ENCODE data around the gene ZNF280A. TPM values are rescaled to one million over a fixed set of nuclear protein-coding genes. Genes with fewer than 3 reads are reported as not detected.

The ZNF280A gene
- total RNA-seq, 1 experiment from 2014 or later, result 0.81 TPM

GRCh38 chr22:22508274-22509176 lies 11.5 kb downstream of the ZNF280A start, which contains the start of gene ZNF280B:
ZNF280B (minus strand) TSS chr22:22508742; CDS start chr22:22489398, 19,344 bp downstream.
- ChIA-PET POLR2A (interaction anchor here (1.2 kb wide), 1 partner anchor 11 kb away, joined by 8 read pairs; the partner anchor contains the start of gene ZNF280A), CTCF (interaction anchor here (0.8 to 1.6 kb wide), 9 partner anchors 9 to 78 kb away, joined by 3 to 7 read pairs (median 5); partner anchors contain the start of genes PRAME and ZNF280A), RAD21 (ENCODE audit: low non-redundant PET in 1 of 2, low total read pairs in 2 of 2, uncharacterized antibody in 2 of 2, unreplicated experiment in 2 of 2) (no interaction called here)
- Histone ChIP-seq H3K27ac (ENCODE audit: low read depth, low read length) (peak within 1 kb of the TSS; percentile 45; the same call in 1 of the 2 replicates), H4K20me1 (ENCODE audit: insufficient read depth) (no peaks in the 10 kb centered on the region), H3K9ac (ENCODE audit: low read length) (peak within 1 kb of the TSS; percentile 72), H3K36me3 (ENCODE audit: control insufficient read depth in 1 of 2, insufficient read depth in 2 of 2, low read length in 2 of 2) (peaks cover 0 to 23% of the 10 kb centered on the region in 2 experiments; a peak in 2 of 4 replicates), H3K4me3 (replicated peaks in 1 of 2; ENCODE audit: low read depth in 1 of 2, low read length in 2 of 2) (peak within 1 kb of the TSS; percentile 73 to 85), H3K79me2 (ENCODE audit: insufficient read depth, low read length) (peaks cover 13% of the 10 kb centered on the region; the same call in 1 of the 2 replicates), H3K9me3 (ENCODE audit: control insufficient read depth in 1 of 2, insufficient read depth in 1 of 2, low read depth in 1 of 2, low read length in 2 of 2) (peaks cover 0 to 5% of the 10 kb centered on the region in 2 experiments; a peak in 1 of 4 replicates), H3K4me2 (ENCODE audit: low read length) (peak within 1 kb of the TSS; percentile 86), H3K27me3 (ENCODE audit: insufficient read depth, low read length) (no peaks in the 10 kb centered on the region), H3K9me2 (ENCODE audit: insufficient read depth) (no peaks in the 10 kb centered on the region), H3K4me1 (ENCODE audit: control insufficient read depth in 1 of 2, insufficient read depth in 2 of 2, low read length in 2 of 2) (peaks cover 0 to 14% of the 10 kb centered on the region in 2 experiments; a peak in 3 of 4 replicates), H2AFZ (ENCODE audit: low read depth, low read length, poor library complexity, severe bottlenecking) (peak within 1 kb of the TSS; percentile 14)
- no TSS peak for BruUV-seq (replicated peaks)
- intact Hi-C loops (cut with micrococcal nuclease), result no loop called here
- ATAC-seq (peak; percentile 99), DNase-seq (ENCODE audit: low read depth, low spot score) (peak; percentile 81)
- TF ChIP-seq ELF1 (IDR thresholded peaks at IDR 0.05; ENCODE audit: borderline replicate concordance, low read depth), result no peak
- TF ChIP-seq EZH2 (IDR thresholded peaks at IDR 0.05), result no peak
- no peak for TF ChIP-seq EZH2phosphoT487 (IDR thresholded peaks at IDR 0.05; ENCODE audit: borderline replicate concordance)
- TF ChIP-seq SP1 (IDR thresholded peaks at IDR 0.05; ENCODE audit: low read depth), result 0 out of 2 replicates have a peak, but pooled peaks have one; percentile 37
- peak; percentile 6 to 80 (median 74); a peak in 5 of 6 replicates for TF ChIP-seq CTCF (IDR thresholded peaks at IDR 0.05 in 2 of 3, conservative IDR thresholded peaks at IDR 0.05 in 1 of 3; ENCODE audit: borderline replicate concordance in 1 of 3, insufficient read depth in 1 of 3, low read depth in 2 of 3, low read length in 2 of 3)
- TF ChIP-seq CEBPB (IDR thresholded peaks at IDR 0.05; ENCODE audit: low read depth), result no peak
- peak; percentile 71 for TF ChIP-seq POLR2AphosphoS5 (IDR thresholded peaks at IDR 0.05; ENCODE audit: low read depth, low read length)
- no peak for TF ChIP-seq YY1 (IDR thresholded peaks at IDR 0.05; ENCODE audit: extremely low read depth, insufficient replicate concordance, low read depth, low read length)
- TF ChIP-seq SIN3A (IDR thresholded peaks at IDR 0.05; ENCODE audit: low read depth), result no peak; the same call in 1 of the 2 replicates
- peak; percentile 87 for TF ChIP-seq CBX3 (IDR thresholded peaks at IDR 0.05; ENCODE audit: low read depth)
- no peak for TF ChIP-seq TCF7L2 (IDR thresholded peaks at IDR 0.05; ENCODE audit: borderline replicate concordance, extremely low read depth, insufficient read depth, insufficient read length)
- TF ChIP-seq ZFX (IDR thresholded peaks at IDR 0.05), result peak; percentile 79
- TF ChIP-seq JUND (IDR thresholded peaks at IDR 0.05), result no peak
- no peak for TF ChIP-seq REST (IDR thresholded peaks at IDR 0.05; ENCODE audit: low read depth)
- peak; percentile 84 for TF ChIP-seq EGR1 (IDR thresholded peaks at IDR 0.05; ENCODE audit: low read depth)
- TF ChIP-seq FOSL1 (IDR thresholded peaks at IDR 0.05; ENCODE audit: low read depth), result no peak
- no peak for TF ChIP-seq RAD21 (IDR thresholded peaks at IDR 0.05; ENCODE audit: low read depth)
- no peak for TF ChIP-seq SRF (IDR thresholded peaks at IDR 0.05; ENCODE audit: low read depth)
- no peak for TF ChIP-seq ATF3 (IDR thresholded peaks at IDR 0.05)
- TF ChIP-seq MAX (IDR thresholded peaks at IDR 0.05), result peak; percentile 85
